ENCODE measurements around the gene LZTFL1.

The LZTFL1 gene, protein sequence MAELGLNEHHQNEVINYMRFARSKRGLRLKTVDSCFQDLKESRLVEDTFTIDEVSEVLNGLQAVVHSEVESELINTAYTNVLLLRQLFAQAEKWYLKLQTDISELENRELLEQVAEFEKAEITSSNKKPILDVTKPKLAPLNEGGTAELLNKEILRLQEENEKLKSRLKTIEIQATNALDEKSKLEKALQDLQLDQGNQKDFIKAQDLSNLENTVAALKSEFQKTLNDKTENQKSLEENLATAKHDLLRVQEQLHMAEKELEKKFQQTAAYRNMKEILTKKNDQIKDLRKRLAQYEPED

DNA sequence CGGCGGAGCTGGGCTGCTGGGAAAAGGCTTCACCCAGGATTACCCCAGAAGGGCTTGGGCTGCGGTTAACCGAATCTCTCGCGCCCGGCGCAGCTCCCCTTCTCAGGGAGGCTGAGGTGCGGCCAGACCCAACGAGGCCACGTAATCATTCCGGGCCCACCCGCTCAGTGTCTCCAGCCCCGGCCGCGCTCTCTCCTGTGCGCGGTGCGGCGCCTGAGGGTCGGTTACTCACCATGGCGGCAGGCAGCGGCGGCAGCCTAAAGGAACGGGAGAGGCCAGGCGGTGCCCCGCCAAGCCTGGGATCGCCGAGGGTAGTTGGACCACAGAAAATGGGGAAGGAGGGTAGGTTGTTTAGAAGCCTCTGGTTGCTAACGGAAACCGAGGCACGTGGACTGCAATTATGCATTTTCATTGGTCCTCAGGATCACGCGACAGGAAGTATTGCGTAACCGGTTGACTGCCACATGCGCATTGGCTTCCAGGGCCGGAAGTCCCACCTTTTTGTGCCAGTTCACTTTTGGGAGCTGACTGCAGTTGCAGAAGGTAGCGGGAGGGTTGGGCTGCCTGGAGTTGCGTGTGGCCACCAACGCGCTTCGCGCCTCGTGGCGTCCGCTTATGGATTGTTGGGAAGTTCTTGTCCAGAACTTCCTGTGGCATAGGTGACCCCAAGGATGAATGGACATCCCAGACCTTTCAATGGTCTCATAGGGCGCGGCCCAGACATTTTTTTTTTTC, at the start of gene LZTFL1:
Gene LZTFL1, minus strand, starts transcription at position 363 of the 735 bp plus-strand sequence. Its CDS starts 128 bp downstream, at position 235.
- DNase-seq = peak; percentile 93

DNA sequence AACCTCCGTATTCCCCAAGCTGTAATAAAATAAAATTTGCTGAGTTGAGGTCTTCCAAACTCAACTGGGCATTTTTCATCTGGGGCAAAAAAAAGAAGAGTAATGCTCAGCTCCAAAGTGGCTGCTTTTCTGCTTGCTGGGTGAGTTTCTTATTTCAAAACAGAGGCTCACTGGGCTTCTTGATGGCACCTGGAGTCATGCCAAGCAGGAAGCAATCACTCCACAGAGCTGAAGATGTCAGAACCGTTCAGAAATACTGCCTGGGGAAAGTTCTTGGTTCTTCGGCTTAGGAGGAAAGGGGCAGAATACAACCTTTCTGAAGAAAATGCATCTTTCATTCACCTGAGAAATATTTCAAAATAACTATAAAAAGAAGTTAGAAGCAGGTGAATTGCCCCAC, 48.5 kb upstream of the LZTFL1 start:
- no peak for DNase-seq

DNA sequence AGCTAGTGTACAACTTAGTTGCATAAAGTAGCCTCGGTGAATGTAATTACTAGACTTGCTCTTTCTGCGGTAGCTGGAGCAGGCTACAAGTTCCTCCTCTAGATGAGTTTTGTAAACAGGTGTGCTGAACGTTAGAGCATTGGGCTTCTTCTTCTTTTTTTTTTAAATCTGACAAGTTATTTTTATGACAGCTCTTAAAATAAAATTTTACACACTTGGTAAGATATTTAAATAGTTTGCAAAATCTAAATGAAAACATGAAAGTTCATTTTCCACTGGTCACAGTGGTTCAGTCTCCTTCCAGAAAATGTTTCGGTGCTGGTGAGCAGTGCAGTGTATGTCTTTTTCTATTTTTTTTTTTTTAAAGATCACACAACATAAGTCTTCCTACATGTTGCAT, 47.4 kb upstream of the LZTFL1 start:
- DNase-seq = no peak

DNA sequence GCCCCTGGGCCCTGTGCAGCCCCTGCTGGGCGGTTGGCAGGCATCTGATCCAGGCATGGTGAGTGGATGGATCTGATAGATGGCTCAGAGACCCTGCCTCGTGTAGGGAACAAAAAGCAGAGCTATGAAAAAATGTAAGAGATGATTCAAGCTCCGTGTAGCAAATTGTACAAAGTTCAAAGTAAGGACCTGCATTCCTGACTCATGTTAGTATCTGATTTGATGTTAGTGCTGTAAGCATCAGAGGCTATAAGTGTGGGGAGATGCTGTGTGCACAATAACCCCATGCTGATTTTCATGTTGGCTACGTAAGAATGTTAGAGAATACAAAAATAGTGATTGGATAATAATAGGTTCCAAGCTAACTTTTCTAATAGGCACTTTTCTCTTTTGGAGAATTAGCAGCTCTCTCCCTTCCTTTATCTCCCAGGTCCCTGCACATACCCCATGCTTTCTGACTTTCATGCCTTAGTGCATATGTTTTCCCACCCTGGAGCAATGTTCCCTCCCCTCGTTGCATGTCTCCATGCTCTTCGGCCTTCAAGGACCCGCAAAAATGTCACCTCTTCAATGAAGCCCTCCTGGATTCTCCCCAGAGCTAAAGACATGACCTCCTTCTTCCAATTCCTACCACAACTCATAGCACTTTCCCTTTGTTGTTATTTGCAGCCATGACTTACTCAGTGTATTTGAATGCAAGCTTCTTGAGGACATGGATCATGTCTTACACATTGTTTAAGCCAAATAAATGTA, 46.0 kb upstream of the LZTFL1 start:
- no peak for DNase-seq

DNA sequence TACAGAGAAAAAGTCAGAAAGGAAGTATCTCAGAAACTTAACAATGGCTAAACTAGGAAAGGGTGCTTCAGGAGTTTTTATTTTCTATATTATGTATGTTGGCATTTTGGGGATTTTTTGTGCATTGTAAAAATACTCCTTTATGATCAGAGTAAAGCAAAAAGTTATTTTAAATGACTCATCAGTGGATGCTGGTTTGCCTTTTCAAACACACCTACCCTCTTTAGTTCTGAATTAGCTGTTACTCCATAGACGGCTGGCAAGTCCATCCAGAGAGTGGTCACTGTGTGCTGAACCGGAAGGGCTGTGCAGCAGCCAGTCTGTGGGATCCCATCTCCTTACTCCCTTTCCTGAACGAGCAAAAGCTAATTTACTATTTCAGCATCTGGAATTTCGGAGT, 45.4 kb upstream of the LZTFL1 start:
- no peak for DNase-seq

DNA sequence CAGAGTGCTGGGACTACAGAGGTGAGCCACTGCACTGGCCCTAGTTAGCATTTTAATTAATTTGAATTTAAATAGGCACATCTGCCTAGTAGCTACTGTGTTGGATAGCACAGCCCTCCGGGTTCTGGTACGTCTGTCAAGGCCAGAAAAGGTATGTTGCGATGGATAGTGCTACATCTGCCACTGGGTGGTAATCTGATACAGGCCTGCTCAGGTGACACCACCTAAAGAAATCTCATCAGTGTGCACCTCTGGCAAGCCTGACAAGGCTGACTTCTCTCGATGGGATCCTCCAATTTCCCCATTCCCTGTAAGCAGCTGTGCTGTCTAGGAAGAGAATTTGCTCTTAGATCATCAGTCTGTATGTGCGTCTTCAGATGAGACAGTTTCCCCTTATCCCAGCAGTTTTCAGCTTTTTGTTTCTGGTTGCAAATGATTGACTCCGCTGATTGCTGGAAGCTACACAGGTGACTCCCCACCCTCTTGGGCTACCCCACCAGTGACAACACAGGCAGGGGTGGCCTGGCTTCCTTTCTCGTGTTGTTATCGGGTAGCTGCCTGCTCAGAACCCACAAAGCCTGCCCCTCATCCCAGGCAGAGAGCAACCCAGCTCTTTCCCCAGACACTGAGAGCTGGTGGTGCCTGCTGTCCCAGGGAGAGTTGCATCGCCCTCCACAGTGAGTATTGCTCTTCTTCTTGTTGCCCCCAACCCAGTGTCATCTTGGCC, 44.2 kb upstream of the LZTFL1 start, which contains the start of gene CCR9:
Gene CCR9, plus strand, starts transcription at position 565 of the 727 bp plus-strand sequence. CDS start 8,391 bp downstream, outside the sequence.
- DNase-seq = peak; percentile 25

DNA sequence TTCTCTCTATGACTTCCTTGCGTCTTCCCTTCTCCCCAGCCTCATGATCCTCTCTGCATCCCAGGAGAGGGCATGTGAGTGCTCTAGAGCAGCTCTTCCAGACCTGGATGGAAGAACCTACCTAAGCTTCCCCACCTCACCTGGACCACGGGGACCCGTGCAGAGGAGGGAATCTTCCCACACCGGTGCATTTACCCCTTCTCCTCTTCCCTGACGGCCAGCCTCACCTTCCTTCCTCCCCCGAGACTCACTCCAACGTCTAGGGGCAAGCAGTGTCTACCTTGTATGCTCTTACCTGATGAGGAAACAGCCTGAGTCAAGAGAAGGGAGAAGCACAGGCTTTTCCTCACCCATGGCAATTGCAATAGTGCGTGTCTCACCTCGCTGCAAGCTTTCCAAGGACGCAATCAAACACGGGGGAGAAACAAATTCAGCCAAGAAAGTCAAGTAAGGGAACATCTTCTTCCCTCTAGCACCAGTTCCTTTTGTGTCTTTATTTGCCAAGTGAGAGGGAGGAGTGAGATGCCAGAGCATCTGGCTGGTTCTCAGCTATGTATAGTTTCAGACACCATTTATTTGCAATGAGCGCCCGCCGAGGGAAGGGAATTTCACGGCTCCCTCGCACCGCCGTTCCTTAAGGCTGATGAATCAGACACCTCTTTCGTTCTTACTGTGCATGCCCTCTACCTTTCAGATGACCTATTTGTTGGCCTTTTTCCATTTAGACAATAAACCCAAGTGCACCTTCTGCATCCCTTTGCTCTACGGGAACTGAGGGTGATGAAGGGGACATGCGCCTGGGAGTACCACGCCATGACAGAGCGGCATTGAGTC, 42.7 kb upstream of the LZTFL1 start:
- DNase-seq = no peak

DNA sequence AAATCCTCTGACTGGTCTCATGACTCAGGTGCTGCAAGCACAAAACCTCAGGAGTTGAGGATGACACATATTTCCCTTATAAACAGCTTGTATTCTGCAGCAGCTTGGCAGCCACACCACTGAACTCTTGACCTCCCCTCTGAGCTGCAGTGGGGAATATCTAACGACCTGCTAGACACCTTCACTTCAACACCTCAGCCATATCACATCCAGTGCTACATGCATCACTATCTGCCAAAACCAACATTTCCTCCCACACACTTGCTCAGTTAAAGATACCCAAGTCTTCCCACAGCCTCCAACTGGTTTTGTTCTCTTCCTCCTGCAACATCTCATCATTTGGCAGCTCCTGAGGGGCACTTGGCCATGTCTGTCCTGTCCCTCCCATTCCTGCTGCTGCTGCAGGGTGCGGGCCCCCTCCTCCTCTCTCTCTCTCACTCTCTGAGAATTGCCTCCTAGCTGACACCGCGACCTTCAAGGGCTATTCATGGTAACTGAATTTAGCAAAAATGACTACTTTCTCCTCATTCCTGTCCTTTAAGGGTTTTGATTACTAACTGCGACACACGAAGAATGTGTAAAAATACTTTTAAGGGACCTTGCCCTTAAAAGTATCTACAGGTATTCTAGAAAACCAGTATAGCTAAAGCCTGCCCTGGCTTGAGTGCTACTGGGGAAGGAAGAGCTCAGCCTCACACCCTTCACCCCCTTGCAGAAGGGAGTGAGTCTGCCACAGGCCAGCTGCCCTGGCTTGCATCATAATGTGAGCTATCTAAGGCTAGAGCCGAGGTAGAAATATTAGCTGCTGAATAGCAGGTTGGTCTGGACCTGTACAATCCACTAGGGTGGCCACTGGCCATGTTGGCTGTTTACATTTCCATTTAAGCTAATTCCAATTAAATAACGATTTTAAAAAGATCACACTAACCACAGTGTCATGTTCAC, 39.4 kb upstream of the LZTFL1 start:
- DNase-seq = peak; percentile 46

DNA sequence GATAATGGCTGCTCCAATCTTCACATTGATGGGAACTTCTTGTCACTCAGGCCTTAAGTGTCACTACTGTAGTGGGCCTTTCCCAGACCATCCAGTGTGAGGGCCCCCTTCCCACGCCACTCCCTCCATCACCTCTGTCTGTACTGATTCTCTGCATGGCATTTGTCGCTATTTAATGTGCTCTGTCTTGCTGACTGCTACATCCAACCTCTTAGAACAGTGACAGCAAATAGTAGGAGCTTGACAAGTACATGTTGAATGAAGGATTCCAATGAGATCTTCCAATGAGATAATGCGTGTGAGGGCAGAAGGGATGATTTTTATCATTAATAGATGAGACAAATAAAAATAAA, 38.8 kb upstream of the LZTFL1 start:
- no peak for DNase-seq

DNA sequence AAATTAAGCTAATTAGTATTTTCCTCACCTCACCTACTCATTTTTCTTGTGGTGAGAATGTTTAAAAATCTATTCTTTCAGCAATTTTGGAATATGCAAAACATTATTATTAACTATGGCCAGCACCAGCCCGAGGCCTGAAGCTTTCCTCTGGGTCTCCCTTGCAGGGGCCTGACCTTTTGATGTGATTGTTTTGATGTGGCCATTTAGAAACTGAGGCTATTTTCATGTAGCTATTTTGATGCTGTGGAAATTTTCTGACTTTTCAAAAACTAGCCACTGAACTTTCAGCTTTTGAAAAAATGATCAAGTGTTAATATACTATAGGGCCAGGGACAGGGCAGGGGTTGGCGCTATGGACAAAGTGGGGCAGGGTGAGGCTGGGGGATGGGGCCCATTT, 36.2 kb upstream of the LZTFL1 start:
- DNase-seq = no peak

DNA sequence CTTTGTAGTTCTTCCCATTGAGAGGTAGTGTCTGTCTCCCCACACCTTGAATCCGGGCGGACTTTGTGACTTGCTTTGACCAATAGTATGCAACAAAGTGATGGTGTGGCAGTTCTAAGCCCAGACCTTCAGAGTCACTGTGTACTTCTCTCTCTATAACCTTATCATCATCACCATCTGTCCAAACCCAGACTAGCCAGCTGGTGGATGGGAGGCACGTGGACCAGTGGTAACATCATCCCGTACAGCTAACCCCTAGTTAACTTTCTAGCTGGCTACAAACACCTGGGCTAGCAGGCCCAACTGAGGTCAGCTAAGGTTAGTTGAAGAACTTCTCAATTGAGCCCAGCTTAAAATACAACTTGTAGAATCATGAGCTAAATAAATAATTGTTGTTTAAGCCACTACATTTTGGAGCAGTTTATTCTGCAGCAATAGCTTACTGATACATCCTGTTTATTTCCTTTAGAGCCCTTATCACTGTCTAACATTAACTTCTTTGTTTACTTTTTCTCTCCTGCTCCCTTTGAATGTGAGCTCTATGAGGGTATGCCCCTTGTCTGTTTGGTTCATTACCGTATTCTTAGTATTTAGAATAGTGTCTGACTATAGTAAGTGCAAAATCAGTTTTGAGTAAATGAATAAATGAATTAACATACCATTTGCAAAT, 32.9 kb upstream of the LZTFL1 start:
- DNase-seq = no peak

DNA sequence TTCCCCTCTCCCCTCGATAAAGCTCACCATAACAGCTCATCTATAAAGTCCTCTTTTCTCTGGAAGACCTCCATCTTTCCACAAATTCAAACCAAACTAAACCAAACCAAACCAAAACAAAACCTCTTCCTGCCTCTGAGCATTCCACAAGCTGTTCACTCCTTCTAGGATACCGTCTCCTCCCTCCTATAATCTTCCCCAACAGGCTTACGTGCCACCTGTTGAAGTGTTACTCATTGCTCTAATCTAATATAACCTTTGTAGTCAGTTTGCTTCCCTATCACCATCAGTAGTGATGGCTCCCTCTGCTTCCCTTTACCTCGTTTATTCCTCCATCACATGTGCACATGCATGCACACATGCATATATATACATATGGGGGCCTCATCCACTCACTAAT, 31.7 kb upstream of the LZTFL1 start:
- DNase-seq = no peak

DNA sequence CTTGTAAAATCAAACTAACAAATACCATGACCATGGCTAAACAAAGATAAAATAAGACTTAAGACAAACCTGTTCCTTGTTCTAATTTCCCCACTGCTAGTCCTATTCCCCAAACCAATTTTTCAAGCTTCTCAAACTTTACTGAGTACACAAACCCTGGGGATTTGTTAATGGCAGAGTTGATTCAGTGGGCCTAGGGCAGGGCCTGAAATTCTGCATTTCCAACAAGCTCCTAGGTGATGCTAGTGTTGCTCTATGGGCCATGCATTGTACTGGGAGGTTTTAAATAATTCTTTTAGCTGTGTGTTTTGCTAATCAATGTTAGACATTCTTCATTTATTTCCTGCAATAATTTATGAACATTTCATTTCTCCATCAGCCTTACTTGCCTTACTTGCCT, 31.1 kb upstream of the LZTFL1 start:
- DNase-seq = no peak

DNA sequence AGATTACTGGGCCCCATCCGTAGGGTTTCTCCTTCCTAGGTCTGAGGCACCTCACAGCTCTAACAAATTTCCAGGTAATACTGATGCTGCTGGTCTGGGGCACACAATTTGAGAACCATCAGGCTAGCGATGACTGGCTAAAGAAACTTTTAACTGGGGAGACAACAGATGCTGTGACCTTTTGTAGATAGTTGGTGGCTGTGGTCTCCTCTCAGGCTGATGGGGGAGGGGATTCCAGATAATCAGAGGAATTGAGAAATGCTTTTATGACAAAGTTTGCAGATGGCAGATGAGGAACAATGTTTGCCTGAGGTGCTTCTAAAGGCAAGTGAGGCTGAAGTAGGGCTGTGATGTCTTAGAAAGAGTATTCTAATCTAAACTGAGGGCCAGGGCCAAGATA, 30.6 kb upstream of the LZTFL1 start:
- DNase-seq = no peak

DNA sequence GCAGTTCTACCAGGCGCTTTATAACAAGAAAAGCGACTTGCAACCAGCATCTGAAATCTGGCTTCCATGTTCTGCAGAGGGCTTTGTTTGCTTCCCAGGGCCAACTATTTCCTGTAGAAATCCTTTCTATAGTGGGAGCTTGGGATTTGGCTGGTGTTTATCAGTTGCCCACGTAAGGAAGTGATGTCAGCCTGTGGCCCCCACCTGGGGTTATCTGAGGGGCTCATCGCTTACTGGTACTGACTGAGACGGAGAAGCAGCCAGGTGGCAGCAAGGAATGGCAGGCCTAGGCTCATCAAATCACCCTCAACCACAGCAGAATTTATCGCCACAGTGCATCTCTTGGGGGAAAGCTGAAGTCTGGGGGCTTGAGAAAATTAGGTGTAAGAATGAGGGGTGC, 29.9 kb upstream of the LZTFL1 start:
- no peak for DNase-seq

DNA sequence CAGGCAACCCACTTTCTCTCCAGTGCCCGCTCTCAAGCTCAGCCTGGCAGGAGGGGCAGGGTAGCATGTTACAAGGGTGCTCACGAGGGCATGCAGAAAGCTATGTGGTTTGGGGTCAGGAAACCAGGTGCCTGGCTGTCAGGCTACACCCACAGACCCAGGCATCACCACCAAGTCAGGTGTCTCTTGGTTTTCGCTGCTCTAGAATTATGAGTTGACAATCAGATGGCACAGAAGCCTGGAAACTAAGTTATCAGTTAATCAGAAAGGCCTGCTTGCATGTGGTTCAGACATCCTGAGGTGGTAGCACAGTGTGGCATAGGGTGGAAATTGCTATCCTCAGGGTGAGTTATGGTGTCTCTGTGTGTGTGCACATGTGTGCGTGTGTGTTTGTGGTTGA, 28.2 kb upstream of the LZTFL1 start:
- DNase-seq = peak; percentile 77

DNA sequence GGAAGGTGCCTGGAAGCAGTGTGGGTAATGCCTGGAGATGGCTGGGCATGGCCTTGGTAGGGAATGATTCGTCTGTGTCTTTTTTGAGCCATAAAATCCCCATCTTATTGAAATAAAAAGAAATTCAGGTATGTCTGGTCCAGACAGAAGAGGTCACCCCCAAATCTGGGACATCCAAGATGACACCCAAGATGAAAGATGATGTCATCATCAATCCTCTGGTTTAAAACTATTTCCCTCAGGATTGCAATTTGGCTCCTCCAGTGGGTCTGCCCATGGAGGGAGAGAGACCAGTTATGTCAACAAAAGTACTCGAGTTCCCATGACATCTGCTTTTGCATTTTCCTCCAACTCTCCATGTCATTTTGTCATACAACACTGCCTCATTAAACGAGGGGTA, 27.7 kb upstream of the LZTFL1 start:
- DNase-seq = no peak

DNA sequence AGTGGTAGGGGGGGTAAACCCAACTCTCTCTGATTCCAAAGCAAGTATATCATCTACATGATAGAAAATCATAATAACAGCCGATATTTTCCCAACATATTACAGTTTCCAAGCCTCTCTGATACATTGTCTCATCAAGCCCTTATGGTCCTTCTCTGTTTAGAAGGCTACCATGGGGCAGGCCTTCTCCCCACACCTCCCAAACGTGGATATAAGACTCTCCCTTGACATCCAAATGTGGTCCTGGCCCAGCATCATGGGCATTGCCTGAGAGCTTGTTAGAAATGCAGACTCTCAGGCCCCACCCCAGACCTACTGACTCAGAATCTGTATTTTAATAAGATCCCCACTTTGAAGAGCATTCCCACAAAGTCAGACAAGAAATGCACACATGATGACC, 26.7 kb upstream of the LZTFL1 start:
- no peak for DNase-seq

DNA sequence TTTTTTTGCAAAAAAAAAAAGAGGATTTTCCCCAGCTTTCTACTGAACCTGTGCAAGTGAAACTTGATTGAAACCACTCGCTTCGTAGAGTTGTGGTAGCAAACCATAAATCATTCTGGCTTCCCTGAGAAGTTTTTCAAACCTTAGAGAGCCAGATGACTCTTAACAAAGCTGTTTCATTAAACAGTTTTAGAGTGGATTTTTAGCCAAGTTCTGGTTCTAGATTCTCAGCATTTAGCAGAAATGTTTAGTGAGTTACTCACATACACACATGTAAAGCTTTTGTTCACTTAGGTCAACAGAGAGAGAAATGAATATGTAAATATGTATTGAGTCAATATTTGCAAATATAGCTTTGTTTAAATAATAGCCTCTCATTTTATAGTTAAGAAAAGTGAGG, 26.3 kb upstream of the LZTFL1 start:
- no peak for DNase-seq

DNA sequence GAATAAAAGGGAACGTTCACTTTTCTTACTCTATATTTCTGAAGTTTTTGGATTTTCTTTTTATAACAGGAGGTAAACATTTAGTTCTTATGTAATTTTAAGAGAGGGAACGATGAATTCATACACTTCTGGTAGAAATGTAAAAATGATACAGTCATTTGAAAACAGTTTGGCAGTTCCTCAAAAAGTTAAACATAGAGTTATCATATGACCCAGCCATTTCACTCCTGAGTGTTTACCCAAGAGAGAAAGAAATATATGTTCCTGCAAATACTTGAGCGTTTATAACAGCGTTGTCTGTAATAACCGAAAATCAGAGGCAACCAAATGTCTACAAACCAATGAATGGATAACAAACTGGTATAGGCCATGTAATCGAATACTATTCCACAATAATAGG, 23.6 kb upstream of the LZTFL1 start:
- no peak for DNase-seq

Data from CD4-positive, alpha-beta T cell treated with Interleukin-10 for 1 hour (primary cell).